IMR-90 (cell line): ENCODE data around the gene TRDN. TPM values are rescaled to one million over a fixed set of nuclear protein-coding genes. Genes with fewer than 3 reads are reported as not detected.

ENCODE experiments used
- ATAC-seq: fragments of 200-7000 bp; cut with Tn5 transposase; 2 replicates; pipeline ENCODE4 v1.9.1; 2020; ENCODE audit warnings: low read depth, mild to moderate bottlenecking, moderate library complexity
- BruUV-seq: library from RNA; stranded (reverse); fragments of 400-500 nt; replicated peaks from 2 replicates; lab custom pipeline; 2021; lab: Mats Ljungman, UMichigan
- CTCF ChIA-PET: fragments of 300-600 bp; formaldehyde crosslinking; extraction: SDS; loops from one replicate; lab custom pipeline; 2021; ENCODE audit warnings: antibody characterized with exemption; lab: Yijun Ruan, JAX
- POLR2A ChIA-PET: fragments of 300-600 bp; sonication (Branson Sonifier 250); formaldehyde crosslinking; loops from one replicate; lab custom pipeline; 2022; ENCODE audit warnings: antibody characterized with exemption; ENCODE audit not compliant: unreplicated experiment; lab: Charles Lee
- DNase-seq: peaks from one replicate; pipeline ENCODE4 v3.0.0; 2013
- H2AFZ ChIP-seq: replicated peaks from 2 replicates; pipeline ENCODE3; 2013; ENCODE audit warnings: low read length, mild to moderate bottlenecking; ENCODE audit not compliant: poor library complexity
- H2AK5ac ChIP-seq: 2 replicates; pipeline ENCODE4 v1.6.1; 2013; ENCODE audit warnings: low read depth, low read length, inconsistent platforms
- H2AK9ac ChIP-seq: replicated peaks from 2 replicates; pipeline ENCODE3; 2013; ENCODE audit warnings: mild to moderate bottlenecking, low read depth, low read length, moderate library complexity; ENCODE audit not compliant: poor library complexity
- H2BK120ac ChIP-seq: 2 replicates; pipeline ENCODE4 v1.6.1; 2013; ENCODE audit warnings: low read depth, low read length, inconsistent platforms
- H2BK15ac ChIP-seq: 3 replicates; pipeline ENCODE4 v1.6.1; 2013; ENCODE audit warnings: low read depth, low read length, inconsistent platforms
- H2BK20ac ChIP-seq: 2 replicates; pipeline ENCODE4 v1.6.1; 2013; ENCODE audit warnings: low read depth, mild to moderate bottlenecking, inconsistent platforms, low read length, moderate library complexity
- H2BK5ac ChIP-seq: 2 replicates; pipeline ENCODE4 v1.6.1; 2013; ENCODE audit warnings: mild to moderate bottlenecking, low read depth, low read length, inconsistent platforms; ENCODE audit not compliant: poor library complexity, severe bottlenecking
- H3K14ac ChIP-seq: replicated peaks from 2 replicates; pipeline ENCODE4 v1.6.1; 2013; ENCODE audit warnings: low read depth, low read length, inconsistent platforms
- H3K18ac ChIP-seq: 2 replicates; pipeline ENCODE4 v1.6.1; 2013; ENCODE audit warnings: low read depth, low read length, control low read depth
- H3K23ac ChIP-seq: 2 replicates; pipeline ENCODE4 v1.6.1; 2013; ENCODE audit warnings: low read depth, low read length, inconsistent platforms
- H3K27ac ChIP-seq: 2 replicates; pipeline ENCODE4 v1.5.1; 2013; ENCODE audit warnings: mild to moderate bottlenecking, control low read depth, low read length; ENCODE audit not compliant: insufficient read depth
- H3K27me3 ChIP-seq: 2 replicates; pipeline ENCODE4 v1.6.1; 2013; ENCODE audit warnings: low read length; ENCODE audit not compliant: control insufficient read depth, insufficient read depth
- H3K36me3 ChIP-seq: 2 replicates; pipeline ENCODE4 v1.6.1; 2013; ENCODE audit warnings: low read length, mixed read lengths; ENCODE audit not compliant: control insufficient read depth, insufficient read depth
- H3K4ac ChIP-seq: 2 replicates; pipeline ENCODE4 v1.6.1; 2013; ENCODE audit warnings: low read depth, low read length, inconsistent platforms
- H3K4me1 ChIP-seq: 2 replicates; pipeline ENCODE4 v1.6.1; 2013; ENCODE audit warnings: low read length, mixed read lengths; ENCODE audit not compliant: control insufficient read depth, insufficient read depth
- H3K4me2 ChIP-seq: 2 replicates; pipeline ENCODE4 v1.6.1; 2013; ENCODE audit warnings: low read depth, mild to moderate bottlenecking, control low read depth, low read length, moderate library complexity
- H3K4me3 ChIP-seq: 2 replicates; pipeline ENCODE4 v1.5.1; 2013; ENCODE audit warnings: low read depth, mild to moderate bottlenecking, control low read depth, low read length, moderate library complexity; ENCODE audit not compliant: insufficient read depth
- H3K56ac ChIP-seq: 2 replicates; pipeline ENCODE4 v1.6.1; 2013; ENCODE audit warnings: low read length, inconsistent platforms; ENCODE audit not compliant: insufficient read depth; ENCODE audit errors: extremely low read depth
- H3K79me1 ChIP-seq, 2 experiments: 2 replicates each; pipeline ENCODE4 v1.6.1; 2013; ENCODE audit warnings: low read length in 2 of 2, inconsistent platforms in 1 of 2, low read depth in 1 of 2
- H3K9ac ChIP-seq: 2 replicates; pipeline ENCODE4 v1.6.1; 2013; ENCODE audit warnings: low read depth, low read length, control low read depth
- H3K9me1 ChIP-seq: 2 replicates; pipeline ENCODE4 v1.6.1; 2013; ENCODE audit warnings: low read length, inconsistent platforms; ENCODE audit not compliant: insufficient read depth
- H3K9me3 ChIP-seq: 2 replicates; pipeline ENCODE4 v1.6.1; 2013; ENCODE audit warnings: low read length; ENCODE audit not compliant: control insufficient read depth, insufficient read depth
- H4K20me1 ChIP-seq: 2 replicates; pipeline ENCODE4 v1.6.1; 2013; ENCODE audit warnings: low read length, inconsistent platforms; ENCODE audit not compliant: insufficient read depth
- H4K5ac ChIP-seq: 2 replicates; pipeline ENCODE4 v1.6.1; 2013; ENCODE audit warnings: mild to moderate bottlenecking, low read depth, low read length, control low read depth
- H4K8ac ChIP-seq, 2 experiments: 2 replicates each; pipeline ENCODE4 v1.6.1; 2013; ENCODE audit warnings: low read depth in 2 of 2, low read length in 2 of 2, control low read depth in 1 of 2, inconsistent platforms in 1 of 2
- H4K91ac ChIP-seq: 2 replicates; pipeline ENCODE4 v1.6.1; 2013; ENCODE audit warnings: low read depth, low read length, inconsistent platforms; ENCODE audit not compliant: insufficient read depth
- FOS ChIP-seq: fragments of 150-350 bp; IDR thresholded peaks from 2 replicates; pipeline ENCODE4 v1.6.1; 2016; ENCODE audit warnings: low read depth, low read length
- MAFK ChIP-seq: IDR thresholded peaks from 2 replicates; pipeline ENCODE4 v1.6.1; 2012; ENCODE audit warnings: low read depth, low read length, improper control_type of control experiment
- WGBS, 2 experiments: methylation state at CpG; one replicate each; pipeline versions ENCODE4 v1.1.5 to v1.1.7; 2013; ENCODE audit warnings: missing lambda C conversion rate in 2 of 2; ENCODE audit not compliant: insufficient read length in 1 of 2; ENCODE audit errors: extremely low coverage in 2 of 2; 5-methylcytosine and 5-hydroxymethylcytosine counted together
- dilution Hi-C: fragments of 300-500 bp; cut with HindIII; formaldehyde crosslinking; loops from one replicate; pipeline ENCODE4 v1.14.3; 2018; ENCODE audit warnings: low sequenced_read_pairs; ENCODE audit not compliant: unreplicated experiment
- in situ Hi-C: fragments of 300-500 bp; cut with MboI; formaldehyde crosslinking; loops from 3 replicates; pipeline ENCODE4 v1.14.3; 2019; ENCODE audit warnings: low sequenced_read_pairs, inconsistent platforms, mixed read lengths
- intact Hi-C: fragments of 100-400 bp; cut with micrococcal nuclease; formaldehyde crosslinking; loops from 2 replicates; pipeline ENCODE4 v1.10.0; 2022
- polyA plus RNA-seq, 3 experiments: library from polyadenylated mRNA; depleted of rRNA; stranded (reverse); fragments of >200 nt; gene quantifications; 2 replicates each; pipeline ENCODE4 v1.2.3, GENCODE V29; 2012; ENCODE audit warnings: low replicate concordance in 1 of 3
- total RNA-seq: library from RNA; depleted of rRNA; stranded (reverse); fragments of >200 nt; gene quantifications from 2 replicates; pipeline ENCODE4 v1.2.3, GENCODE V29; 2012

Gene TRDN
- total and polyA plus RNA-seq, 2 of the 4 experiments (the other 2 are of a cell fraction): not detected

GRCh38 chr6:123456836-123457235 is 179.9 kb downstream of the TRDN start:
- no peaks in the 10 kb centered on the region; the same call in 1 of the 2 replicates for H3K9me3 ChIP-seq
- H2BK15ac ChIP-seq: no peak overlapping the region
- TF ChIP-seq FOS (no peak), MAFK (peak; percentile 58)
- dilution Hi-C loops: no loop called here
- in situ Hi-C loops: no loop called here
- no peak overlapping the region for H3K18ac ChIP-seq
- H4K20me1 ChIP-seq: no peaks in the 10 kb centered on the region
- no peak overlapping the region for H3K9ac ChIP-seq
- H2BK120ac ChIP-seq: no peak overlapping the region
- H3K27me3 ChIP-seq: no peaks in the 10 kb centered on the region
- H3K36me3 ChIP-seq: no peaks in the 10 kb centered on the region
- H4K91ac ChIP-seq: no peak overlapping the region
- H3K4me3 ChIP-seq: no peak overlapping the region
- H4K8ac ChIP-seq: no peak overlapping the region
- H3K4ac ChIP-seq: no peak overlapping the region
- H3K27ac ChIP-seq: no peak overlapping the region
- H3K23ac ChIP-seq: no peak overlapping the region
- no peak overlapping the region for H2BK20ac ChIP-seq
- H3K14ac ChIP-seq: no peak overlapping the region
- H3K4me1 ChIP-seq: no peaks in the 10 kb centered on the region
- no peak overlapping the region for H2AK5ac ChIP-seq
- H3K4me2 ChIP-seq: no peak overlapping the region
- POLR2A ChIA-PET: no interaction called here
- H2AK9ac ChIP-seq: no peak overlapping the region
- intact Hi-C loops: no loop called here
- H2AFZ ChIP-seq: no peak overlapping the region
- no peak overlapping the region for H3K56ac ChIP-seq
- no peaks in the 10 kb centered on the region for H3K79me1 ChIP-seq
- no peaks in the 10 kb centered on the region for H3K9me1 ChIP-seq
- DNase-seq: no peak
- H2BK5ac ChIP-seq: no peak overlapping the region
- CTCF ChIA-PET: interaction anchor here (0.6 kb wide), 1 partner anchor 71 kb away, joined by 3 read pairs; no protein-coding TSS in a partner anchor
- WGBS, 2 experiments: no CpG with 5 or more reads among the region's 3 CpGs
- no peak for ATAC-seq
- BruUV-seq: no TSS peak
- H4K5ac ChIP-seq: no peak overlapping the region
